ENCODE measurements around the gene WDTC1.

WDTC1 gene

DNA sequence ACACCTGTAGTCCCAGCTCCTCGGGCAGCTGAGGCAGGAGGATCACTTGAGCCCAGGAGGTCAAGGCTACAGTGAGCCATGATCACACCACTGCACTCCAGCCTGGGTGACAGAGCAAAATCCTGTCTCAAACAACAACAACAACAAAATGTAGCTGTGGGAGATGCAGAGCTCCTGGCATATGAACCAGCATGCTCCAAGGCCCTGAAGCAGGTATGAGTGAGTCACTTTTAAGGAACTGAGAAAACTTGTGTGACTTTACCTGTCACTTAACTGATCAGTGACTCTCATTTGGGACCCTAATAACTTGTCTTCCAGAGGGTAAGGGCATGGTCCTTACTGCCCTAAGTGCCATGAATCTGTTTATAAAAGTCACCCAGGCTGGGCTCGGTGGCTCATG is 68.2 kb downstream of the WDTC1 start:
- no peak for DNase-seq (ENCODE audit: low read depth)

DNA sequence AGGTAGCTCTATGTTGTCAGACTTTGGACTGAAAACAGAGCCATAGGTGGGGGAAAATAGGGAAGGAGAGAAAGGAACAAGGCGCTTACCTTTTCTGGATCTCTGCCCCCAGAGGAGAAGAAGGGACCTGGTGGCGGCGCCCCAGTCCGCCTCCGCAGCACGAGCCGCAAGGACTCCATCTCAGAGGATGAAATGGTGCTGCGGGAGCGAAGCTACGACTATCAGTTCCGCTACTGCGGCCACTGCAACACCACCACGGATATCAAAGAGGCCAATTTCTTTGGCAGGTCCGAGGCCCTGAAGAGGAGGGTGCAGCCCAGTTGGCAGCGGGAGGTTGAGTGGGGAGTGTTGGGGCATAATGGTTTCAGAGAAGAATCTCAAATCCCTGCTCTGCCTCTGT is 69.1 kb downstream of the WDTC1 start:
- DNase-seq (ENCODE audit: low read depth): no peak

DNA sequence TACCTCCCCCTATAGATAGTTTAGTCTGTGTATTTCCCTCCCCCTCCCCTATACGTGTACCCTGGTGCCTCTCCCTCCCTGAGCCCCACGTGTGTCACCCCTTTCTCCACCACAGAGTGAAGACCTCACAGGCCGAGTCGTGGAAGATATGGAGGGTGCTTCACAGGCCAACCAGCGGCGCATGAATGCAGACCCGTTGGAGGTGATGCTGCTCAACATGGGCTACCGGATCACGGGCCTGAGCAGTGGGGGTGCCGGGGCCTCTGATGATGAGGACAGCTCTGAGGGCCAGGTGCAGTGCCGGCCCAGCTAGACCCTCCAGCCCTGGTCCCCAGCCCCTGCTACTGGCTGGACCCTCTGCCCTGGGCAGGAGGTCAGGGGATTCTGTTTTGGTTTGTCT is 71.6 kb downstream of the WDTC1 start:
- DNase-seq (ENCODE audit: low read depth): no peak

DNA sequence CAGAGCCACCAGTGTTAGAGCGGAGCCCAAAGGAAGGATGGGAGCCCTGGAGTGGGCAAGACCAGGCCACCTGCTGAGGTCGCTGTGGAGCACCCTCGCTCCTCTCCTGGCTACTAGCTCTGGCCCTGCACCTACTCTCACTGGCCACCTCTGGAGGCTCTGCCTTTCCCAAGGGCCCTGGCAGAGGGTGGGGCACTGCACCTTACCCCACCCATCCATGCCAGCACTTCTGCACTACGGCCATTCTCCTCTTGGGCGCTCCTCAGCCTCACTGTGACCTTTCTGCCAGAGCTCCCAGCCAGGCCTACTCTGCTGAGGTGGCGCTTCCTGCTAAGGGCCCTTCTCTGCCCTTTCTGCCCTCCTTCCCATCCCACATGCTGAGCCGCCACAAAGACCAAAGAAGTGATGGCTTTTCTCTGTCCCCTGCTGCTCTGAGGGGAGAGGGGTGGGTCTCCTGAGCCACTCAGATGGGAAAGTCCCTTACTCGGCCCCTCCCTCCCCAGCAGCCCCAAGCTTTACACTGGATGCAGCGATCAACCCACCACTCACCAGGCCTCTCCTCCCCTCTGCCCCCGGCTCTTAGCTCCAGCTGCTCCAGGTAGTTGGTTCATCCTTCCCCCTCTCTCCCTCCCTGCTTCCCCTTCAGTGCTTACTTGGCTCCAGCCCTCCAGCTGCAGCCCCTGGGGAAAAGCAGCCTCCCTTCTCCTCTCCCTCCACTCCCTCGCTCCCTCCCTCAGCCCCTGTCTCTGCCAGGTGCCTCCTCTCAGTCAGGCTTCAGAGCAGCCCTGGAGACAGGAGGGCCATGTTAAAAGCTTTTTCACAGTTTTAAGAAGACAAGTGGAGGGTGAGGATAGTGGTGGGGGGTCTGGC is 72.7 kb downstream of the WDTC1 start:
- DNase-seq (ENCODE audit: low read depth): no peak

- DNase-seq (ENCODE audit: low read depth): no peak
Observed at GRCh38 chr1:27307874-27308598, 73.6 kb downstream of the WDTC1 start.

GRCh38 chr1:27314169-27314568 is 79.7 kb downstream of the WDTC1 start:
- DNase-seq (ENCODE audit: low read depth): no peak

- DNase-seq (ENCODE audit: low read depth): no peak
Observed at GRCh38 chr1:27314737-27315136, 80.3 kb downstream of the WDTC1 start.

DNA sequence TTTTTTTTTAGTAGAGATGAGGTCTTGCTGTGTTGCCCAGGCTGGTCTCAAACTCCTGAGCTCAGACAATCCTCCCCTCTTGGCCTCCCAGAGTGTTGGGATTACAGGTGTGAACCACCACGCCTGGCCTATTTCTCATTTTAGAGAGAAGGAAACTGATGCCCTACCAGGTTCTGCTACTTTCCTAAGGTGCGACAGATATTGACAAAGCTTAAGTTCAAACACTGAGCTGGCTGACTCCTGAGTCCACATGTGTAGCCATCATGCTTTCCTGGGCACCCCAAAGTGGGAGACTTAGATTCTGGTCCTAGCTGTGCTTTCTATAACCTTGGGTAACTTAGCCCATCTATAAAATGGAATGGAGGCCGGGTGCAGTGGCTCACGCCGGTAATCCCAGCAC is 82.4 kb downstream of the WDTC1 start:
- no peak for DNase-seq (ENCODE audit: low read depth)

DNA sequence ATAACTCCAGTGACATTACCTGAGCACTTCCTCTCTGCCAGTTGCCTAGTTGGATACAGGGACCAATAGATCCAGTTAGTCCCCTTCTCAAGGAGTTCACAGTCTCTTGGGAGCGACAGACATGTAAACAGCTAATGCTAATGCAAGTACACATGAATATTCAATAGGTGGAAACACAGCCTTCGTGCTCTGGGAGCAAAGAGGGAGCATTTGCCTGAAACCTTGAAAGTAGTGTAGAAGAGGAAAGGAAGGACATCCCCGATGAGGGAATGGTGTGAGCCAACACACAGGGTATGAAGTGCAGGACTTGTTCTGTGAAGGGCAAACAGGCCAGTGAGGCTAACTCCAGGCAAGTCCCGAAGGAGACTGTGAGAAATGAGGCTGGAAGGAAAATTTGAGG is 83.7 kb downstream of the WDTC1 start:
- DNase-seq (ENCODE audit: low read depth): no peak

DNA sequence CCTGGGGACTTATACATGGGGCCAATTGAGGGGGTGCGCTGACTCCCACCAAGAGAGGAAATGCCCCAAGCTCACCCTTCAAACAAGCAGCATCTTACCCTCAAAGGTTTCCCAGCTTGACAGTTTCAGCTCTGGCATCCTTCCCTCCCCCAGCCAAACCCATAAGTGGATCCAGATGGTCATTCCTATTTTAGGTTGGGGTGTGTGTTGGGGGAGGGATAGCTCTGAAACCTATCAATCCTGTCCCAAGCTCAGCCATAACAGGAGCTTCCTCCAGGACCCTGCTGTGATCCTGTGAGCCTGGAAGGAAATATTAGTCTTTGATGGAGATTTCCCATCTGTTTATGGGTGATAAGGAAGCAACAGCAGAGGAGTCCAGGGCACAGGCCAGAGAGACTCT is 84.2 kb downstream of the WDTC1 start:
- DNase-seq (ENCODE audit: low read depth): peak; percentile 38

GRCh38 chr1:27321813-27322568 is 87.6 kb downstream of the WDTC1 start, which contains the start of gene TMEM222:
TMEM222 (plus strand) TSS chr1:27322163; CDS start chr1:27322198, 35 bp downstream.
- peak; percentile 98 for DNase-seq (ENCODE audit: low read depth)

- DNase-seq (ENCODE audit: low read depth): no peak
Observed at GRCh38 chr1:27322569-27323240, 88.3 kb downstream of the WDTC1 start.

DNA sequence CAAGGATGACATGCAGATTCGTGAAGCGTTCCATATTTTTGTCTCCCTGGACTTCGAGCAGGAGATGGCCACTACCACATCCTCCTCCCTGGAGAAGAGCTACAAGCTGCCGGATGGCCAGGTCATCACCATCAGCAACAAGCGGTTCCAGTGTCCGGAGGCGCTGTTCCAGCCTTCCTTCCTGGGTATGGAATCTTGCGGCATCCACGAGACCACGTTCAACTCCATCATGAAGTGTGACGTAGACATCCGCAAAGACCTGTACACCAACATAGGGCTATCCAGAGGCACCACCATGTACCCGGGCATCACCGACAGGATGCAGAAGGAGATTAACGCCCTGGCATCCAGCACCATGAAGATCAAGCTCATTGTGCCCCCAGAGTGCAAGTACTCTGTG is 90.9 kb downstream of the WDTC1 start:
- DNase-seq (ENCODE audit: low read depth): no peak

GRCh38 chr1:27327964-27328363 is 93.5 kb downstream of the WDTC1 start:
- DNase-seq (ENCODE audit: low read depth): no peak

DNA sequence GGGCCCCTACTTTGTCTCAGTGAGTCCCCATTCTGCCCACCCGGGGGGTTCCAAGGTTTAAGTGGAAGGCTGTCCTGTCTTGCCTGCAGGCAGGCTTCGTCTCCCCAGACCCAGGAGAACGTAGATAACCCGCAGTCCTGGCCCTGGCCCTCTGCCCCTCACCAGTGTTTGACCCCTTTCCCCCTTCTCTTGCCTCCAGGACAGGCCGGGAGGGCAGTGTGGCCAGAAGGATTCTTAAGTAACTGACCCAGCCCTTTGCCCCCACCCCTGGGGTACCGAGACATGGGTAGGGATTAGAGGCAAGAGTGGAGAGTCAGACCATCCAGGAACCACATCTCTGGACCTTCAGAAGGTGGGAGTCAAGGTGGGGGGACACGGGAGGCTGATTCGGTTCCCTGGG is 96.4 kb downstream of the WDTC1 start:
- no peak for DNase-seq (ENCODE audit: low read depth)

GRCh38 chr1:27331426-27331825 is 97.0 kb downstream of the WDTC1 start:
- no peak for DNase-seq (ENCODE audit: low read depth)

DNA sequence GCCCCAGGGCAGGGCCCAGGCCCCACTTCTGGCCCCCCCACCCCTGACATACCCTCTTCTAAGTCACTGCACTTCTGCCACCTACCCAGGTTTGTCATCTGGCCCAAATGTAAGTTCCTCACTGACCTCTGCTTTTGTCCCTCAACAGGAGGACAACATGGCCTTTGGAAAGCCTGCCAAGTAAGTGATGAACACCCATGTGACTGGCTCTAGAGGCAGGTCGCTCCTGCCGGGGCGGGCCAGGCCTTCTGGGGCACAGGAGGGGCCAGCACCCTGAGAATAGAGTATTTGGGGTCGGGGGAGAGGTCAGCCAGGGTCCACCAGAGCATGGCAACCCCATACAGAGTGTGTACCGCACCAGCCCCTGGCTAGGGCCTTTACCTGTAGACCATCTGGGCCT is 97.5 kb downstream of the WDTC1 start:
- no peak for DNase-seq (ENCODE audit: low read depth)

- DNase-seq (ENCODE audit: low read depth): no peak
Observed at GRCh38 chr1:27332536-27333281, 98.3 kb downstream of the WDTC1 start.

GRCh38 chr1:27333717-27334279 is 99.4 kb downstream of the WDTC1 start:
- DNase-seq (ENCODE audit: low read depth): no peak

- no peak for DNase-seq (ENCODE audit: low read depth)
Observed at GRCh38 chr1:27335506-27336422, 101.3 kb downstream of the WDTC1 start.

Data from CMK (cell line).